ENCODE results near the gene MEIS1. TPM values are rescaled to one million over a fixed set of nuclear protein-coding genes. Genes with fewer than 3 reads are reported as not detected.
A peak's percentile ranks its signal among the peaks of the same experiment; 100 is the strongest.
"Not testable (repeated sequence)": the region's sequence is repeated elsewhere in the genome, so short reads cannot be mapped to it uniquely, and the experiment has no call there.

MEIS1 gene
- polyA plus RNA-seq, 3 donors: 123 to 148 (median 127) TPM

GRCh38 chr2:66485252-66485651, 50.3 kb downstream of the MEIS1 start:
- DNase-seq (ENCODE audit: extremely low read depth in 1 of 11, low read depth in 9 of 11, low spot score in 4 of 11): not testable (repeated sequence)

- no peak for DNase-seq (ENCODE audit: extremely low read depth in 1 of 11, low read depth in 9 of 11, low spot score in 4 of 11)
Measured at GRCh38 chr2:66488946-66489345, 54.0 kb downstream of the MEIS1 start.

GRCh38 chr2:66489436-66489835, 54.5 kb downstream of the MEIS1 start:
- DNase-seq (ENCODE audit: extremely low read depth in 1 of 11, low read depth in 9 of 11, low spot score in 4 of 11): no peak

- no peak for DNase-seq (ENCODE audit: extremely low read depth in 1 of 11, low read depth in 9 of 11, low spot score in 4 of 11)
Measured at GRCh38 chr2:66490588-66491001, 55.7 kb downstream of the MEIS1 start.

GRCh38 chr2:66494708-66495107, 59.8 kb downstream of the MEIS1 start:
- DNase-seq (ENCODE audit: extremely low read depth in 1 of 11, low read depth in 9 of 11, low spot score in 4 of 11): no peak

GRCh38 chr2:66495788-66496640, 61.1 kb downstream of the MEIS1 start:
- peak in 1 of 11 donors; percentile 25 for DNase-seq (ENCODE audit: extremely low read depth in 1 of 11, low read depth in 9 of 11, low spot score in 4 of 11)

GRCh38 chr2:66496670-66497420, 61.9 kb downstream of the MEIS1 start:
- no peak for DNase-seq (ENCODE audit: extremely low read depth in 1 of 11, low read depth in 9 of 11, low spot score in 4 of 11)

- DNase-seq (ENCODE audit: extremely low read depth in 1 of 11, low read depth in 9 of 11, low spot score in 4 of 11): no peak
Measured at GRCh38 chr2:66497431-66498288, 62.7 kb downstream of the MEIS1 start.

- no peak for DNase-seq (ENCODE audit: extremely low read depth in 1 of 11, low read depth in 9 of 11, low spot score in 4 of 11)
Measured at GRCh38 chr2:66498289-66498975, 63.5 kb downstream of the MEIS1 start.

- DNase-seq (ENCODE audit: extremely low read depth in 1 of 11, low read depth in 9 of 11, low spot score in 4 of 11): no peak
Measured at GRCh38 chr2:66501267-66501666, 66.3 kb downstream of the MEIS1 start.

GRCh38 chr2:66506265-66506664, 71.3 kb downstream of the MEIS1 start:
- DNase-seq (ENCODE audit: extremely low read depth in 1 of 11, low read depth in 9 of 11, low spot score in 4 of 11): no peak

- peak in 8 of 11 donors; percentile 31 to 61 (median 44) for DNase-seq (ENCODE audit: extremely low read depth in 1 of 11, low read depth in 9 of 11, low spot score in 4 of 11)
Measured at GRCh38 chr2:66507673-66508201, 72.8 kb downstream of the MEIS1 start.

GRCh38 chr2:66508484-66509071, 73.7 kb downstream of the MEIS1 start:
- DNase-seq (ENCODE audit: extremely low read depth in 1 of 11, low read depth in 9 of 11, low spot score in 4 of 11): no peak

- no peak for DNase-seq (ENCODE audit: extremely low read depth in 1 of 11, low read depth in 9 of 11, low spot score in 4 of 11)
Measured at GRCh38 chr2:66509326-66509811, 74.4 kb downstream of the MEIS1 start.

GRCh38 chr2:66512626-66513025, 77.7 kb downstream of the MEIS1 start:
- DNase-seq (ENCODE audit: extremely low read depth in 1 of 11, low read depth in 9 of 11, low spot score in 4 of 11): no peak

GRCh38 chr2:66515743-66516142, 80.8 kb downstream of the MEIS1 start:
- no peak for DNase-seq (ENCODE audit: extremely low read depth in 1 of 11, low read depth in 9 of 11, low spot score in 4 of 11)

GRCh38 chr2:66516499-66516898, 81.6 kb downstream of the MEIS1 start:
- DNase-seq (ENCODE audit: extremely low read depth in 1 of 11, low read depth in 9 of 11, low spot score in 4 of 11): no peak

- DNase-seq (ENCODE audit: extremely low read depth in 1 of 11, low read depth in 9 of 11, low spot score in 4 of 11): no peak
Measured at GRCh38 chr2:66517772-66518171, 82.8 kb downstream of the MEIS1 start.
